ENCODE data around the gene ATAD1. TPM values are rescaled to one million over a fixed set of nuclear protein-coding genes. Genes with fewer than 3 reads are reported as not detected.
"Not testable (repeated sequence)": the region's sequence is repeated elsewhere in the genome, so short reads cannot be mapped to it uniquely, and the experiment has no call there.

Gene ATAD1, protein sequence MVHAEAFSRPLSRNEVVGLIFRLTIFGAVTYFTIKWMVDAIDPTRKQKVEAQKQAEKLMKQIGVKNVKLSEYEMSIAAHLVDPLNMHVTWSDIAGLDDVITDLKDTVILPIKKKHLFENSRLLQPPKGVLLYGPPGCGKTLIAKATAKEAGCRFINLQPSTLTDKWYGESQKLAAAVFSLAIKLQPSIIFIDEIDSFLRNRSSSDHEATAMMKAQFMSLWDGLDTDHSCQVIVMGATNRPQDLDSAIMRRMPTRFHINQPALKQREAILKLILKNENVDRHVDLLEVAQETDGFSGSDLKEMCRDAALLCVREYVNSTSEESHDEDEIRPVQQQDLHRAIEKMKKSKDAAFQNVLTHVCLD
- polyA plus RNA-seq (ENCODE audit: insufficient read length in 3 of 3): 10 to 100 TPM; 65.8 to 68.8 (median 66.1) TPM

DNA sequence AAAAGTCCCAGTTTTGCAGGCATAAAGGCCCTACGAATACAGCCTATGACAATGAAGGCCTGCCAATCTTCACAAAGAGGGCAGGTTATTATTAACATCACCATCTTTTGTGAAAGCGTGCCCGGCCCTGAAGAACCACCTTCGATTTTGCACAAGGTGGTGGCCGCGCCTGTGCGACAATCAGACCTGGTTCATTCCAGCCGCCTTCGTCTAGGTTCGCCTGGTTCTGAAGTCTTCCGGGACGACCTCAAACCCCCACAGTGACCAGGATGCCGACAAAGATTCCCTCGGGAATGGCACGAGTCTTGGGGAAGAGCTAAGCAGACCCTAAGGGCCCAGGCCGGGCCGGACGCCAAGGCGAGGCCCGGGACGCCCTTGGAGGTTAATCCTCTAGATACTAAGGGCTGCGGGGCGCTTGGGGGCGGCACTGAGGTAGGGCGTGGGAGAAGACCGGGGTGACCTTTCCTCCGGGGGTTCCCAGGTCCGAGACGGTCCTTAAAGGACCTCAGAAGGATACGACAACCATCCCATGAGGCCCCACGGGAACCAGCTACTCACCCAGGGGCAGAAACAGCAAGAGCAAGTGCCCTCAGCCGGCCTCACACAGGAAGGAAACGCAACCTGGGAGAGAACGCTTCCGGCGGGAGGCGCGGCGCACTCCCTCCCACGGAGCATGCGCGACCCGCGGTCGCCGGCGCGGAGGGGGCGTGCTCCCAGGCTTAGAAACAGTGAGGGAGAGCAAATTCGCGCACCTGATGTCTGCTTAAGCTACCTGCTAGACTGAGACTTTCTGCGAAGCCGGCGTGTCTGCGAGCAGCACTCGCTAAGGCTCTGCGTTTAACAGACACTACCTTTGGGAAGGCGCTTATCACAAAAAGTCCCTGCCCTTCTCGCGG lies at the start of gene ATAD1:
TSS of gene ATAD1 (minus strand) at position 618 of the 896 bp plus-strand sequence. CDS start 3,627 bp downstream, outside the sequence.
- DNase-seq (ENCODE audit: low read depth in 3 of 3, low spot score in 2 of 3): peak; percentile 64 to 82 (median 73)

DNA sequence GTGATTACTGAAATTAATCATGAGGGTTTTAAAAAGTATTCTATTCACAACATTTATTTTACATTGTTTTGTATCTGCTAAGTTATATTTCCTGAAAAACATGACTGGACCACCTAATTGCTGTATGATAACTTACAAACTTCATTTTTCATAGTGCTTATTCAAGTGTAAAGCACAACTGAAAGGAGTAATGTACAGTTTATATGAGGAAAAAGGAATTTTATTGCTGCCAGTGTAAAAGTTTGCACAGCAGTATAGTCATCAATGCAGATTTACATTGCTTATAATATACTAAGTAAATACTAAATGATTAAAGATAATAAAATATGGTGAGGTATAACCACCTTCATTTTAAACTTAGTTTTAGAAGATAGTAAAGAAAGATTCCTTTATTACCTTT lies 49.4 kb upstream of the ATAD1 start:
- DNase-seq (ENCODE audit: low read depth in 3 of 3, low spot score in 2 of 3): no peak

DNA sequence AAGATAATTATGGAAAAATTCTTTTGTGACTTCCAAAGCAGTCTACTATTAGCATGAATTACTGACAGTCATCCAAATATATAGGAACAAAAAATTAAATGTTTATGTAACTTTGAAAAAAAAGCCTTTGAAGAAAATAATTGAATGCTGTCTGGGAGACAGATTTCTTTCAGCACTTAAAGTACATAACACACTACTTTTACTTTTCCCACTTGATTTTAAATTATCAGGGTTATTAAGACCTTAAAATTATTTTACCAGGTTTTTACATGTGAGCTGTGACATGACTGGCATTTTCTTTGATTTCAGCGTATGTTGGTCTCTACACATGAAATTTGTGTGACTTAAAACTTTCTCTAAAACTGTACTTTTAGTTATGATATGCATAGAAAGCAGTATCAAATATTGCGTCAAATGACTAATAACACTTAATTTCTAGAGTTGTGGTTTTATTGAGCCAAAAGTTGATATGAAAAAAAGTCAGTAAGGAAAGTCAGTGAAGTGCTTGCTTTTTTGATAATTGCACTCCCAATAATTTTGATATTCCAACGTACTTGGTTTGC lies 48.5 kb upstream of the ATAD1 start:
- no peak for DNase-seq (ENCODE audit: low read depth in 3 of 3, low spot score in 2 of 3)

DNA sequence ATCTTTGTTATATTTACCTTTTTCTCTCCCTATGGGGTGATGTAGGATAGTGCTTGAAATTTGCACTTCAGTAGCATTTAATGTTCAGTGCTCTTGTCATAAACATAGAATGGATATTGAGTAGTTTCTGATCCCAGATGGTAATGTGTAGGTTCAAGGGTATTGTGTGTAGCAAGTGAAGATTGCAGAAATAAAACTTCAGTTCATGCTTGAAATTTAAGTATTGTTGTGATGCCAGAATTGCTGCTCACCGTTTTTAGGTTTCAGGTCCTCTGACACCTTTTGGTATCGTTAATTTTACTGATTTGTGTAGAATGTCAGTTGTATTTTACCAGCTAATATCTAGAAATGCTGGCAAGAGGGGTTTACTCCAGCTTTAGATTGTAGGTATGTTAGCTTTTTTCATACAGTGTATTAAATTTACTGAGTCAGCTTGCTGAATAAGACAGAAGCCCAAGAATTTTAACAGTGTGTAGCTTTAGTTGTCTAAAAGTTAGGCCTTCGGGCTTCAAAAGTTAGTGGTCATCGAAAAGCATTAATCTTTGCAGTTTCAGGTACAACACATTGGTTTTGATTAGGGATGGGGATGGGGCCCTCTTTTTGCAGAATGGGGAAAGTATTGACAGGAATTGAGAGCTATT lies 47.3 kb upstream of the ATAD1 start:
- DNase-seq (ENCODE audit: low read depth in 3 of 3, low spot score in 2 of 3): no peak

DNA sequence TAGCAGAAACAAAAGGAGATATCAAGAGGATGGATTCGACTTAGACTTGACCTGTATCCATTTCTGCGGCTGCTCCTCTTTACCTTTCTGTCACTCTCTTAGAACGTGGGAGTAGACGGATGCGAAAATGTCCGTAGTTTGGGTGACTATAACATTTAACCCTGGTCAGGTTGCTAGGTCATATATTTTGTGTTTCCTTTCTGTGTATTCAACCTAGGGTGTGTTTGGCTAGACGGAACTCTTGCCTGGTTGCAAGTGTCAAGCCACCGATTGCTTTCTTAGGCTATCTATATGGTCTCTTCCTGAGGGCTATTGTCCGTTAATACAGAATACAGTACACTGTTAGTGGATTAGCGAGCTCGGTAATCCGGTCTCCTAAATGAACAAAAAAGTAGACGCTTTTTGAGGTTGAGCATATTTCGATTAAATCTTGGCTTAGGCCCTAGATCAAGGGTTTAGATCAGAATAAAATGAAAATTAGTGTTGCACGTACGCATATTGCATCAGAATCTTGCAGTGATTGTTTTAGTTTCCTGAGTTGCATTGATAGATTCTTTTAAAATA lies 46.6 kb upstream of the ATAD1 start:
- peak in 1 of 3 donors; percentile 43 for DNase-seq (ENCODE audit: low read depth in 3 of 3, low spot score in 2 of 3)

DNA sequence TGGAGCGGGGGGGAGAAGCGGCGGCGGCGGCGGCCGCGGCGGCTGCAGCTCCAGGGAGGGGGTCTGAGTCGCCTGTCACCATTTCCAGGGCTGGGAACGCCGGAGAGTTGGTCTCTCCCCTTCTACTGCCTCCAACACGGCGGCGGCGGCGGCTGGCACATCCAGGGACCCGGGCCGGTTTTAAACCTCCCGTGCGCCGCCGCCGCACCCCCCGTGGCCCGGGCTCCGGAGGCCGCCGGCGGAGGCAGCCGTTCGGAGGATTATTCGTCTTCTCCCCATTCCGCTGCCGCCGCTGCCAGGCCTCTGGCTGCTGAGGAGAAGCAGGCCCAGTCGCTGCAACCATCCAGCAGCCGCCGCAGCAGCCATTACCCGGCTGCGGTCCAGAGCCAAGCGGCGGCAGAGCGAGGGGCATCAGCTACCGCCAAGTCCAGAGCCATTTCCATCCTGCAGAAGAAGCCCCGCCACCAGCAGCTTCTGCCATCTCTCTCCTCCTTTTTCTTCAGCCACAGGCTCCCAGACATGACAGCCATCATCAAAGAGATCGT lies 46.0 kb upstream of the ATAD1 start:
- DNase-seq (ENCODE audit: low read depth in 3 of 3, low spot score in 2 of 3): not testable (repeated sequence)

DNA sequence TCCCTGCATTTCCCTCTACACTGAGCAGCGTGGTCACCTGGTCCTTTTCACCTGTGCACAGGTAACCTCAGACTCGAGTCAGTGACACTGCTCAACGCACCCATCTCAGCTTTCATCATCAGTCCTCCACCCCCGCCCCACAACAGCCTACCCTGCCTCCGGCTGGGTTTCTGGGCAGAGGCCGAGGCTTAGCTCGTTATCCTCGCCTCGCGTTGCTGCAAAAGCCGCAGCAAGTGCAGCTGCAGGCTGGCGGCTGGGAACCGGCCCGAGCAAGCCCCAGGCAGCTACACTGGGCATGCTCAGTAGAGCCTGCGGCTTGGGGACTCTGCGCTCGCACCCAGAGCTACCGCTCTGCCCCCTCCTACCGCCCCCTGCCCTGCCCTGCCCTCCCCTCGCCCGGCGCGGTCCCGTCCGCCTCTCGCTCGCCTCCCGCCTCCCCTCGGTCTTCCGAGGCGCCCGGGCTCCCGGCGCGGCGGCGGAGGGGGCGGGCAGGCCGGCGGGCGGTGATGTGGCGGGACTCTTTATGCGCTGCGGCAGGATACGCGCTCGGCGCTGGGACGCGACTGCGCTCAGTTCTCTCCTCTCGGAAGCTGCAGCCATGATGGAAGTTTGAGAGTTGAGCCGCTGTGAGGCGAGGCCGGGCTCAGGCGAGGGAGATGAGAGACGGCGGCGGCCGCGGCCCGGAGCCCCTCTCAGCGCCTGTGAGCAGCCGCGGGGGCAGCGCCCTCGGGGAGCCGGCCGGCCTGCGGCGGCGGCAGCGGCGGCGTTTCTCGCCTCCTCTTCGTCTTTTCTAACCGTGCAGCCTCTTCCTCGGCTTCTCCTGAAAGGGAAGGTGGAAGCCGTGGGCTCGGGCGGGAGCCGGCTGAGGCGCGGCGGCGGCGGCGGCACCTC lies 45.3 kb upstream of the ATAD1 start, which contains the start of the genes KLLN and PTEN:
TSS of gene KLLN (minus strand) at position 481 of the 891 bp plus-strand sequence. CDS start 1,046 bp downstream, outside the sequence.
TSS of gene PTEN (plus strand) at position 573 of the 891 bp plus-strand sequence. CDS start 845 bp downstream, outside the sequence.
- peak; percentile 57 to 84 (median 82) for DNase-seq (ENCODE audit: low read depth in 3 of 3, low spot score in 2 of 3)

DNA sequence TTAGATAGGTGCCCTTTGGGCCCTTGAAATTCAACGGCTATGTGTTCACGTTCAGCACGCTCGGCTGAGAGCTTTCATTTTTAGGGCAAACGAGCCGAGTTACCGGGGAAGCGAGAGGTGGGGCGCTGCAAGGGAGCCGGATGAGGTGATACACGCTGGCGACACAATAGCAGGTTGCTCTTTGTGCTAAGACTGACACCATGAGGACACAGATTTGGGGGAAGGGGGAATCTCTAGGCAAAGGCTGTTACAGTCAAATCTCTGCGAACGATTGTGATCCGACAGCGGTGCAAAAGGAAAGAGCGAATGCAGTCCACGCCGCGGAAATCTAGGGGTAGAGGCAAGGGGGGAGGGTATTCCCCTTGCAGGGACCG lies 44.6 kb upstream of the ATAD1 start:
- peak in 1 of 3 donors; percentile 65 for DNase-seq (ENCODE audit: low read depth in 3 of 3, low spot score in 2 of 3)

DNA sequence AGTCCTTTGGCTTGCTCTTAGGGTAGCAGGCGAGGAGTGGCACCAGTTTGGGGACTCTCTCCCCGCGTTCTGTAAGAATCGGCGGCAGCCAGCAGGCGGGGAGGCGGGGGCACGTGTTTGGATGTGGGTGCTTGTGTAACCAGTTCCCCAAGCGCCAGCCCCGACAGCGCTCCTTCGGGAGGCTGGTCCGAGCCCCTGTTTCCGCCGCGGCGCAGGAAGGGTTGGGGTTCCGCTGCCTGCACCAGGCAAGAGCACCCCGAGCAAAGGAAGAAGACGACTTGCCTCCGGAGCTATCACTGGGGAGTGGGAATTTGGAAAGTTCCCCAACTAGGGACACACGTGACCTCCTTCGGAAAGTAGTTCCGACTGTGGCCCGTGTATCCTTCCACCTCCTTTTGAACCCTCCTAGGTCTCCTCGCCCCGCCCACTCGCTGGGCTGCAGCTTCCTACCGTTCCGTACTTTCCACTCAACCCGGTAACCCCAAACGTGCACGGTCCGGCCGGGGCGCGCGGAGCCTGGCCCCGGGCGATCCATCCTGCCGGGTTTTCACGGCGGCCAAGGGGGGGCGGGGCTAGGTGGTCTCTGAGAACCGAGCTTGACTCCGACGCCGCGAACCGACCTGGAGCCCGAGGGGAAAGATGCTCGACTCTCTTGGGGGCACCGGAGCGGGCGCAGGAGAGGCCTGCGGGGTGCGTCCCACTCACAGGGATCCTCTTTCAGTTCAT lies 44.1 kb upstream of the ATAD1 start:
- peak; percentile 93 to 97 (median 95) for DNase-seq (ENCODE audit: low read depth in 3 of 3, low spot score in 2 of 3)

DNA sequence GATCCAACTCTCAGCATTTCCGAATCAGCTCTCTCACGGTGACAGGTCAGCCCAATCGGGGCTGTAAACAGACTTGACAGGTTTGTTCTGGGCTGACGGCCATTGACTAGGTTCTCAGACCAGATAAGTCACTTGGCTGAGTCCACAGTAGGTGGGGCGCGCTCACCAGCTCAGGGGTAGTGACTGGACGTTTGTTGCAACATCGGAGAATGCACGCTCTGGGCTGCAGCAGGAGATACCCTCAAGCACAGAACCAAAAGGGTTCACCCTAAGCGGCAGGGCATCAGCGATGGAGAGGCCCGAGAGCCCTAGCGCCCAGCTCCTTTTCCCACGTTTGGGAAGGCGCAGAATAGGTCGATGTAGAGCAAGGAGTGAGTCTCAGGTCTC lies 43.5 kb upstream of the ATAD1 start:
- DNase-seq (ENCODE audit: low read depth in 3 of 3, low spot score in 2 of 3): peak in 1 of 3 donors; percentile 40

DNA sequence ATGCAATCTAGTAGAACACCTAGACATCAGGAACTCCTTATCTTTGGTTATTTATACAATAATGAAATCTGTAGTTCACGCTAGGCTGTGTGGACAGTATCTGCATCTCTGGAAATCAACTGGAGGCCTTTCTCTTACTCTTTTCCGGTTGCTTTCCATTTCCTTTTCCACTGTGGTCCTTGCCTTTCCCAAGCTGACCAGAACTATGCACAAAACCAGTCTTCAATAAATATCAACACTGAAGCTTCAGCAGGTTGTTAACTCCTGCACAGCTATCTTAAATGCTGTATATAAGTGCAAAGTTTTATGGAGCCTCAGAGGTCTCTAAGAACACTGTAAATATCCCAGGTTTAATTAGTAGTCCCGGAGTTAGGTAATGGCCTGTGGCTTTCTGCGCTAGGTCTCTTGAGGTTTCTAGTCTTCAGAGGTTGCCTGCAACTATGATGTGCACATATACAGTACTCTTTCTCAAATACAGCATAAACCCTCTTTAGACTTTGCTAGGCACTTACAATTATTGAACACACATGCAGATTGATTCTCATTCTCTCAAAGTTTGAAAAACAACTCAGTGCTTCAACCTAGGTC lies 42.9 kb upstream of the ATAD1 start:
- no peak for DNase-seq (ENCODE audit: low read depth in 3 of 3, low spot score in 2 of 3)

DNA sequence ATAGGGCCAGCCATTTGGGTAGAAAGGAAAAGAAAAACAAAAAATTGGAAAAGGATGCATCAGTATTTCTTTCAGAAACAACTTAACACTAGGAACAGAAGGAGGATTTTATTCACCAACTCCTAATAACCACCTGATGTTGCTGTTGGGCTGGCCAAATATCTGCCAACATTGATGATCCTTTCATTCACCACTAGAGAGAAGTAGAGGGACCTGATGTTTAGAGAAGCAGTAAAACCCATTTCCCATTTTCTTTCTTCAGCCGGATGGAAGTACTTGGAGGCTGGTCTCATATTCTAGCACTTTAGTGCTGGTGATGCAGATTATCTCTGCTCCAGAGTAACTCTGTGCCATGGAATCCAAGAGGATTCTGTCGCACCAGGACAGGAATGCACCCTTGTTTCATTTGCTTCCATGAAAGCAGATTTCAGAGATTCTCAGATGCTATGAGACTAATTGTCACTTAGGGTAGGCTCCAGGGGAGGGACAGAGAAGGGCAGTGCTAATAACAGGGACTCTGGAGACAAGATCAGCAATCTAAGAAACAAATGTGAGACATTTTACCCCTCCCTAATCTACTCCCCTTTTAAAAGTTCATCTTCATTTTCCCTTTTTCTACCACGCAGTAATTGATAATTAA lies 42.2 kb upstream of the ATAD1 start:
- no peak for DNase-seq (ENCODE audit: low read depth in 3 of 3, low spot score in 2 of 3)

DNA sequence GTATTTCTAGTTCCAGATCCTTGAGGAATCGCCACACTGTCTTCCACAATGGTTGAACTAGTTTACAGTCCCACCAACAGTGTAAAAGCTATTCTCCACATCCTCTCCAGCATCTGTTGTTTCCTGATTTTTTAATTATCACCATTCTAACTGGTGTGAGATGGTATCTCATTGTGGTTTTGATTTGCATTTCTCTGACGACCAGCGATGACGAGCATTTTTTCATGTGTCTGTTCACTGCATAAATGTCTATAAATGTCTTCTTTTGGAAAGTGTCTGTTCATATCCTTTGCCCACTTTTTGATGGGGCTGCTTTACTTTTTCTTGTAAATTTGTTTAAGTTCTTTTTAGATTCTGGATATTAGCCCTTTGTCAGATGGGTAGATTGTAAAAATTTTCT lies 37.6 kb upstream of the ATAD1 start:
- not testable (repeated sequence) for DNase-seq (ENCODE audit: low read depth in 3 of 3, low spot score in 2 of 3)

DNA sequence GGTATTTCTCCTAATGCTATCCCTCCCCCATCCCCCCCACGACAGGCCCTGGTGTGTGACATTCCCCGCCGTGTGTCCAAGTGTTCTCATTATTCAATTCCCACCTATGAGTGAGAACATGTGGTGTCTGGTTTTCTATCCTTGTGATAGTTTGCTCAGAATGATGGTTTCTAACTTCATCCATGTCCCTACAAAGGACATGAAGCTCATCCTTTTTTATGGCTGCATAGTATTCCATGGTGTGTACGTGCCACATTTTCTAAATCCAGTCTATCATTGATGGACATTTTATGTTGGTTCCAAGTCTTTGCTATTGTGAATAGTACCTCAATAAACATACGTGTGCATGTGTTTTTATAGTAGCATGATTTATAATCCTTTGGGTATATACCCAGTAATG lies 37.2 kb upstream of the ATAD1 start:
- not testable (repeated sequence) for DNase-seq (ENCODE audit: low read depth in 3 of 3, low spot score in 2 of 3)

DNA sequence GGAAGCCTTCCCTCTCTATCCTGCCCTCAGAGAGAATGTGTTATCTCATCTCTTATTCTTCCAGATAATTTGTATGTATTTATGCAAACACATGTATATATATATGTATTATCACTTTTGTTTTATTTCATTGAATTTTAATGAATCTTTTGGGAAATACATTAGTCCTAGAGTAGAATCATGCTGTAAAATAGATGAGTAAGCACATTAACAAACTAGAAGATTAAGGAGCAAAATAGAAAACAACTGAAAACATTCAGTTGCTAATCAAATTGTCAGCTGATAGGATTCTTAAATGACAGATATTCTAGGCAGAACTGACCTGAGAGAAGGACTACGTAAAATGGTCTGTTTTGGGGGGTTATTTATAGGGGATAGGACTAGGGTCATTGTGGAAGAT lies 34.1 kb upstream of the ATAD1 start:
- DNase-seq (ENCODE audit: low read depth in 3 of 3, low spot score in 2 of 3): no peak

DNA sequence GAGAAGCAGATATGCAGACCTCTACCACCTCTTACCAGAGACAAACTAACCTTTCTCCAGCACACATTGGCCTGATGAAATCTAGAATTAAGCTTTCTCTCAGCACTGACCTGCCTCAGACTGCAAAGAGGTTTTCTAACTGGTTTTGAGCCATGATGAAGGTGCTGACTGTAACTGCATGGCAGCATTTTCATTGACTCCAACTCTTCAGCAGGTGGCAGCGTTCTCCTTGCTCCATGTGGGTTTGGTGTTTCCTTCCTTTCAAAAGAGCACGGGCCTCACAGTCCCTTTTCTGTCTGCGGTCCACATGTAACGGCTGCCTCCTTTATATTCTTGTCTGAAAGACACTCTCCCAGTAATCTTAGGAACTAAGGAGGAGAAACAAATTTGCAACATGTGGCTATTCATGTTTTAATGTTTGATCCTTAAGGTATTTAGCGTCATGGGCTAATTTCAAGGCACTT lies 32.7 kb upstream of the ATAD1 start:
- no peak for DNase-seq (ENCODE audit: low read depth in 3 of 3, low spot score in 2 of 3)

DNA sequence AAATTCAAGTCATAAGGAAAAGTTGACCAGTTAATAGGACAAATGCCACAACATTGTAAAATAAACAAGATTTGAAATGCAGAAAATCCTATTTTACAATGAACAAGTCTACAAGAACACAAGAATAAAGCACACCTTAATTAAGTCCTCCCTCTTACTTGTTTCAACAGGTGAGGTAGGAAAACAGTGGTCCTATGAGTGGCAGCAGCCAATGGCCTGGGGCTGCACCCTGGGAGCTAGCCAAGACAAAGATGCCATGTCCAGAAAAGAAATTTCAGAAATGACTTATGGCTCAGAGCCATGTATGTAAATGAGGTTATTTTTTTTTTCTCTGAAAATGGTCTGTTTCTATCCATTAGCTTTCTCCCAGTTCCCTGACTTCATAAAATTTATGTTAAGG lies 31.0 kb upstream of the ATAD1 start:
- DNase-seq (ENCODE audit: low read depth in 3 of 3, low spot score in 2 of 3): no peak
